Suprapubic skin (tissue), 4 donors: Measurements from ENCODE around the gene NBAS. TPM values are rescaled to one million over a fixed set of nuclear protein-coding genes. Genes with fewer than 3 reads are reported as not detected.

ENCODE experiments used
- DNase-seq, 2 donors: peaks; one replicate each; pipeline ENCODE4 v3.0.0-alpha.2; 2019; ENCODE audit warnings: low spot score in 2 of 2
- H3K27ac ChIP-seq: fragments of 200-600 bp; sonication (generic); one replicate; pipeline ENCODE4 v1.5.1; 2019
- H3K27me3 ChIP-seq: fragments of 200-600 bp; sonication (generic); one replicate; pipeline ENCODE4 v1.5.1; 2019
- H3K36me3 ChIP-seq: fragments of 200-600 bp; sonication (generic); one replicate; pipeline ENCODE4 v1.5.1; 2019
- H3K4me1 ChIP-seq: fragments of 200-600 bp; sonication (generic); one replicate; pipeline ENCODE4 v1.5.1; 2019
- H3K4me3 ChIP-seq: fragments of 200-600 bp; sonication (generic); one replicate; pipeline ENCODE4 v1.5.1; 2019; ENCODE audit warnings: mild to moderate bottlenecking
- H3K9me3 ChIP-seq: fragments of 200-600 bp; sonication (generic); one replicate; pipeline ENCODE4 v1.5.1; 2019
- CTCF ChIP-seq, 2 donors: fragments of 200-600 bp in 1 of 2; fragments of 450-650 bp in 1 of 2; sonication (generic) in 1 of 2; IDR thresholded peaks; one replicate each; pipeline ENCODE4 v1.5.1; 2016 to 2019; ENCODE audit warnings: antibody characterized with exemption in 2 of 2, mild to moderate bottlenecking in 1 of 2, moderate library complexity in 1 of 2
- EP300 ChIP-seq: sonication (generic); formaldehyde crosslinking; IDR thresholded peaks from one replicate; pipeline ENCODE4 v1.6.1; 2017; ENCODE audit warnings: antibody characterized with exemption
- POLR2A ChIP-seq, 2 donors: fragments of 450-650 bp; IDR thresholded peaks; one replicate each; pipeline ENCODE4 v1.6.1; 2017; ENCODE audit warnings: antibody characterized with exemption in 2 of 2, mild to moderate bottlenecking in 2 of 2, moderate library complexity in 2 of 2
- POLR2AphosphoS5 ChIP-seq, 3 donors: sonication (generic); formaldehyde crosslinking; IDR thresholded peaks; one replicate each; pipeline ENCODE4 v1.6.1; 2017; ENCODE audit warnings: antibody characterized with exemption in 3 of 3
- WGBS: methylation state at CpG from one replicate; pipeline ENCODE4 v1.1.5; 2018; 5-methylcytosine and 5-hydroxymethylcytosine counted together
- total RNA-seq, 4 donors: library from RNA; depleted of rRNA; stranded (reverse); fragments of >200 nt; gene quantifications; one replicate each; pipeline ENCODE4 v1.1.0, GENCODE V29; 2016

NBAS gene
- total RNA-seq, 4 donors from 2014 or later: 44.4 to 48.4 (median 45.6) TPM

DNA sequence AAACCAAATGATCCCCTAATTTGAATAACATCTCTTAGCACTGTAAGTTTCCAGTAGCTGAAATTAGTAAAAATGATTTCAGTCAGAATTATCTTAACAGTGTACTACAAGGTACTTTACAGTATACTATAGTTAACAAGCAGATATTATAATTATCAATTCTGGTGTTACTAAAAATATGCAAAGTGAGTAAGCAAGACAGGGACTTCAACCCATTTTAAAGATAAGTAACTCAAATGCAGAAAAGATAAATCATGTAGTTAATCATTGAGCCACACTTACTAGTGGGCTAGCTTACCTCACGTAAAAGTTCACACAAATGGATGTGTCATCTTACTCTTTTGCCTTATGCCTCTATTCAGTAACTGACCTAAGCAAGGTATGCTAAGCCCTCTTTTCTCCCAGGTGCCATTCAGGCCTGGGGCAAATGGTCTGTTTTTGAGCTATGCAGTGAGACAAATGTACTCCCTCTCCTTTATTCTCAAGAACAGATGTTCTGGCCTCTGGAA lies 101.0 kb downstream of the NBAS start:
- WGBS: 90% methylated on average over 1 of the region's 1 CpG
- Histone ChIP-seq H3K4me1 (no peaks in the 10 kb centered on the region), H3K36me3 (peaks cover 44% of the 10 kb centered on the region)

GRCh38 chr2:15458277-15458676 lies 102.9 kb downstream of the NBAS start:
- WGBS: 95% methylated on average over 2 of the region's 2 CpGs
- Histone ChIP-seq H3K27me3 (no peaks in the 10 kb centered on the region), H3K27ac (no peak overlapping the region), H3K4me1 (no peaks in the 10 kb centered on the region), H3K4me3 (no peak overlapping the region), H3K36me3 (peaks cover 44% of the 10 kb centered on the region), H3K9me3 (no peaks in the 10 kb centered on the region)
- TF ChIP-seq POLR2A (IDR thresholded peaks at IDR 0.05) (no peak), CTCF (IDR thresholded peaks at IDR 0.05) (no peak), POLR2AphosphoS5 (IDR thresholded peaks at IDR 0.05) (no peak), EP300 (no peak)
- no peak for DNase-seq

More for the DNA sequence above, 101.0 kb downstream of the NBAS start:
- Histone ChIP-seq H3K27me3 (no peaks in the 10 kb centered on the region), H3K4me3 (no peak overlapping the region), H3K27ac (no peak overlapping the region), H3K9me3 (no peaks in the 10 kb centered on the region)
- TF ChIP-seq POLR2AphosphoS5 (IDR thresholded peaks at IDR 0.05) (no peak), EP300 (no peak), CTCF (IDR thresholded peaks at IDR 0.05) (no peak), POLR2A (IDR thresholded peaks at IDR 0.05) (no peak)
- DNase-seq: no peak

- H3K4me3 ChIP-seq: no peak overlapping the region
- H3K4me1 ChIP-seq: no peaks in the 10 kb centered on the region
- peaks cover 42% of the 10 kb centered on the region for H3K36me3 ChIP-seq
- no peak overlapping the region for H3K27ac ChIP-seq
- TF ChIP-seq EP300 (no peak), POLR2AphosphoS5 (IDR thresholded peaks at IDR 0.05) (no peak), CTCF (IDR thresholded peaks at IDR 0.05) (no peak)
- H3K27me3 ChIP-seq: no peaks in the 10 kb centered on the region
- DNase-seq: no peak
- H3K9me3 ChIP-seq: no peaks in the 10 kb centered on the region
- WGBS: 85% methylated on average over 5 of the region's 5 CpGs
These were observed 103.3 kb downstream of the NBAS start for GRCh38 chr2:15457868-15458267.

DNA sequence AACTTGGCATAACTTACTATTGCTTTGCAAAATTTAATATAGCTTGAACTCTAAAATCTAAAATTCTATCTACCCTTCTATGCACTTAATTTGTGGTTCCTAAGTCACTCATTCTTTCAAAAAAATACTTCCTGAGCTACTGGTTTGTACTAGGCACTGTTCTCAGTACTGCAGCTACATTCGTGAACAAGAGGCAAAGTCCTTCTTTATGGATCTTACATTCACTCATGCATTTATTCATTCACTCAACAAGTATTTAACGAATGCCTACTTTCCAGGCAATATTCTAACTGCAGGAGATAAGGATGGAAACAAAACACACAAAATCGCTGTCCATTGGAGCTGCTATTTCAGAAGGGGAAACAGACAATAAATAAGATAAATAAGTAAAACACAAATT lies 104.8 kb downstream of the NBAS start:
- no peaks in the 10 kb centered on the region for H3K4me1 ChIP-seq
- TF ChIP-seq CTCF (IDR thresholded peaks at IDR 0.05): no peak
- no peak for TF ChIP-seq EP300
- no peak for TF ChIP-seq POLR2AphosphoS5 (IDR thresholded peaks at IDR 0.05)
- TF ChIP-seq POLR2A (IDR thresholded peaks at IDR 0.05): no peak
- H3K27me3 ChIP-seq: no peaks in the 10 kb centered on the region
- H3K9me3 ChIP-seq: no peaks in the 10 kb centered on the region
- H3K27ac ChIP-seq: no peak overlapping the region
- DNase-seq: no peak
- no peak overlapping the region for H3K4me3 ChIP-seq
- peaks cover 45% of the 10 kb centered on the region for H3K36me3 ChIP-seq
- 78% methylated on average over 3 of the region's 3 CpGs for WGBS

- Histone ChIP-seq H3K27me3 (no peaks in the 10 kb centered on the region), H3K4me1 (peaks cover 8% of the 10 kb centered on the region), H3K36me3 (peaks cover 14% of the 10 kb centered on the region), H3K9me3 (no peaks in the 10 kb centered on the region), H3K4me3 (no peak overlapping the region), H3K27ac (no peak overlapping the region)
- WGBS: 100% methylated on average over 2 of the region's 2 CpGs
- no peak for DNase-seq
- TF ChIP-seq POLR2A (IDR thresholded peaks at IDR 0.05) (no peak), POLR2AphosphoS5 (IDR thresholded peaks at IDR 0.05) (no peak), CTCF (IDR thresholded peaks at IDR 0.05) (no peak), EP300 (no peak)
These were observed 110.3 kb downstream of the NBAS start for GRCh38 chr2:15450808-15451207.
